Measurements from ENCODE around the gene ATF6B.

The ATF6B gene

DNA sequence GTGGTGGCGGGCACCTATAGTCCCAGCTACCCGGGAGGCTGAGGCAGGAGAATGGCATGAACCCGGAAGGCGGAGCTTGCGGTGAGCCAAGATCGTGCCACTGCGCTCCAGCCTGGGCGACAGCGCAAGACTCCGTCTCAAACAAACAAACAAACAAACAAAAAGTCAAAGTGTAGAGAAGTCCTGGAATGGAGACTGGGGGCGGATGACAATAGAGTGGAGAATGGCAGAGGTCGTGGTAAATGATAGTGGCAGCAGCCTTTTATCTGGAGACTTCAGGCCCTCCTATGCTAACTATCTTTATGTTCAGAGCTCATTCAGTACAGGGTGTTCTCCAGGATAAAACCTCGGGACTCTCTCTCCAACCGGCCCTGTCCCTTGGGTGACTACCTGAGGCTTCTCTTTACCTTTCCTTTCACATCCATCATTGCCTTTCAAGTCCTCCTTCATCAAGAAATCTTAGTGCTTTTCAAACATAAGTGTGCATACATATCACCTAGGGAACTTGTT lies 3.4 kb upstream of the ATF6B start:
- no peak for DNase-seq (ENCODE audit: low spot score)

DNA sequence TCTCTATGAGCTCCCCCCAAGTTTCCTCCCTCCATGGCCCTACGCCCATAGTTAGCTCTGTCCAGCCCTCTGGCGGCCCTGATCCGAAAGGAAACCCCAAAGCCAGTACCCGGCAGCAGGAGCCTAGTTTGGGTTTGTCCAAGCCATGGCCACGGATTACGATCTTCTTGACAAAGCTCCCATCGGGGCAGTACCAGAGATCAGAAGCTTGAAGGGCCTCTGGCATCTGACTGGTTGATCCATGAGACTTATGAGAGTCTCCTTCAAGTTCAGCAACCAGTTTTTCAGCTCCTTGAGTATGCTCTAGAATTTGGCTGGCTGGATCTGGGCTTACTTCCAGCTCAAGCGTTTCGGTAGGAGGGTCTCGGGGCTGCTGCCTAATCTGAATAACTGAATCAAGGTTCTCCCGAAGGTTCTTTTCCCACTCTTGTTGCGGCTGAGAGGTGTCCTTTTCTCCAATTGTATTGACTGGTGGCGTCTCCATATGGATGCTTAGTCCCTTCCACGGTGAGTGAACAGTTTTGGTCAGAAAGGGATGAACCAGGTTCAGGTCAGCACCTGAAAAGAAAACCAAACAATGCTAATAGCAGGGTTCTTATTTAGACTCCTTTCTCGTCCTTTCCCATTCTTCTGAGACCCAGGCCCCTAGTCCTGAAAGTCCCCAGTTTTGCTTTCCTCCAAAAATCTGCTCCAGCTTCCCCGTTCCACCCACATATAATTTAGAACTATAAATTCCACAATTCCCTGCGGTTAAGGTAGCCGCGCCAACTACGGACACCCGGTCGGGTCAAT lies 1.4 kb upstream of the ATF6B start:
- DNase-seq (ENCODE audit: low spot score) = no peak

- DNase-seq (ENCODE audit: low spot score) = no peak
Observed at GRCh38 chr6:32128751-32129296, 778 bp upstream of the ATF6B start.

- DNase-seq (ENCODE audit: low spot score) = no peak
Observed at GRCh38 chr6:32127409-32127716, 683 bp downstream of the ATF6B start.

DNA sequence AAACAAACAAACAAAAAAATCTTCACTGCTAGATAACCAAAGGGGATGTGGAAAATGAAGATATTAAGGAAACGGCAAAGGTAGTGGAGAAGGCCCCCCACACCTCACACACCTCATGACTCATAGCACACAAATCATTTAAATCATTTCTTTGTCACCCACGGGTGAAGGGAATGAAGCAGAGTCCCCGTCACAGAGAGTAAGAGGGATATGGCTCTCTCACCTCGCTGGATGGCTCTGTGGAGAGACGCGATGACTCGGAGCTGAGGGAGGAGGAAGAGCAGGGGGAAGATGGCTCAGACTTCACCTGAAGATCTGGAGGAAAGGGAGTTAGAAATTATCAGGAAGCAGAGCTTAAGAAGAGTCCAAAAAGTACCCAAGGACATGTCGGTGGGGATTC lies 1.2 kb downstream of the ATF6B start:
- no peak for DNase-seq (ENCODE audit: low spot score)

DNA sequence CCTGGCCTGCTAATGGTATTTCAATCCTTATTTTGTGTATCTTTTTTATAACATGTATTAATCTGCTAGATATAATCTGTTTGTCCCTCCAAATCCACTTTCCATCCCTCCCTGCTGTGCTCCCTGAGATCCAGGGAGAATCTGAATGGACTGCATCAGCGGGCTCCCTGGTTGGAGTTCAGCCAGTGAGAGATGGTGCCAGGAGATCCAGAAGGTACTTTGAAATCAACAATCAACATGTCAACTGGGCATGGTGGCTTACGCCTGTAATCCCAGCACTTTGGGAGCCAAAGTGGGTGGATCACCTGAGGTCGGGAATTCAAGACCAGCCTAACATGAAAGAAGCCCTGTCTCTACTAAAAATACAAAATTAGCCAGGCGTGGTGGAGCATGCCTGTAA lies 4.4 kb downstream of the ATF6B start:
- DNase-seq (ENCODE audit: low spot score) = no peak

- DNase-seq (ENCODE audit: low spot score) = no peak
Observed at GRCh38 chr6:32120573-32121059, 7.4 kb downstream of the ATF6B start.

DNA sequence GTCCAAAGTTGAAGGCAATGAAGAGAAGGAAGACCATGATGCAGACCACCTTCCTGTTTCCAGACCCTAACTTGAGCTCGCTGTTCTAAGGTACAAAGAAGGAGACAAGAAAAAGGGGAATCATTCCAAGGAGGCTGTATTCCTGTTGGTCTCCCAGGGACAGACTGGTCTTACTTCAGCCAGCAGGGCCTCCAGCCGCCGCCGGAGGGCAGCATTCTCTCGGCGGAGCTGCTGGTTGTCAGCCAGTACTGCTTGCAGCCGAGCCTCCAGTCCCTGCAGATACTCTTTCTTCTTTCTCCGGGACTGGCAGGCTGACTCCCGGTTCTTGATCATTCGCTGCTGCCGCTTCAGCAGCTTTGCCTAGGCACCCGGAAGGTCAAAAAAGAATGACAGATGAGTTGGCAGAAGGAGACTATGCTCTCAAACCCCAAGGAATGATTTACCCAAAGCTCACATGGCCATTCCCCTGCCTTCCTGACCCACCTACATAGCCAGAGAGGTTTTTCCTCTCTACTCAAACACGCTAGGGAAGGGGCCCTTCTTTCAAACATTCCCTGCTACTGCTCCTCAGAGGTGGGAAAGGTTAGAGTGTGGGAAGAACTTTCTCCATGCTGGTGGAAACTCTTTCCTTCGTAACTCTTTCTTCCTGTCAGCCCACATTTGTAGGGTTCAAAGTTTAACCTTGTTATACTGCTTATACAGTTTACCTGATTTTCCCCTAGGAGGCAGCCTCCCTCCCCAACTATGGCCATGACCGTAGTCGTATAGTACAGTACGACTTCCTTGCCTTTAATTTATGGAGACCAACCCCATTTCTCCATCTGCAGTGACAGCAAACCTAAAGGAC lies 9.0 kb downstream of the ATF6B start:
- DNase-seq (ENCODE audit: low spot score) = peak; percentile 81

- no peak for DNase-seq (ENCODE audit: low spot score)
Observed at GRCh38 chr6:32117461-32117860, 10.6 kb downstream of the ATF6B start.

DNA sequence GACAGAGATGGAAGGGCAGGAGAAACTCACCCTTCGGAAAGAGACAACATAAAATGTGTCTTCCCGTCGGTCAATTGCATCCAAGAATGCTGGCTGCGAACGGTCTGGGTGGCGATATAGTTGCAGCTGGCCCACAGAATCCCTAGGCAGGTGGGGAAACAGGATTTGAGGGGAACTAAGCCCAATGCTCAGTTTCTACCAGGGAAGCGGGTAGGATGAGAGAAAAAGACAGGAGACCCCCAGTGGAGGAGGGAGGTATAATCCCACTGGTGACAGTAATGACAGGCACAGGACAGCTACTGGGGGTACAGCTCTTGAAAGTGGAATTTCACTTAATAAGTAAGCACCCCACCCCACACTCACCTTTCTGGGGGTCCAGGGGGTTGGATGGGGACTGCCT lies 11.4 kb downstream of the ATF6B start:
- no peak for DNase-seq (ENCODE audit: low spot score)

GRCh38 chr6:32115623-32116022 lies 12.4 kb downstream of the ATF6B start:
- DNase-seq (ENCODE audit: low spot score) = no peak

DNA sequence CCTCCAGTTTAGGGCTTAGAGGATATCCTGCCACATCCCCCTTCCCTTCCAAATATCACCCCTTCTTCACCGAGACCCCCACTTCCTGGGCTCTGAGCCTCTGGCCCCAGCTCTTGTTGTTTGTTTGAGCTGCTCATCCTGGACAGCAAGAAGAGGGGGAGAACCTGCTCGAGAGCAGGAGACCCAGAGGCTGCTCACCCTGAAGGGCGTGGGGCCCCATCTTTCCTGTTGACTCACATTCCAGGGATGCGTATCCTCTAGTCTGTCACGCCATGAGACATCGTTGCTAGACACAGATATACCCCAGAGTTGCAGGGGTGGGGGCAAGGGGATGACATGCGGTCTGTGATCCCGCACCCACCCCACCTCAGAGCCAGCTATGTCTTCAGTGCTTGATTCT lies 13.2 kb downstream of the ATF6B start:
- no peak for DNase-seq (ENCODE audit: low spot score)

DNA sequence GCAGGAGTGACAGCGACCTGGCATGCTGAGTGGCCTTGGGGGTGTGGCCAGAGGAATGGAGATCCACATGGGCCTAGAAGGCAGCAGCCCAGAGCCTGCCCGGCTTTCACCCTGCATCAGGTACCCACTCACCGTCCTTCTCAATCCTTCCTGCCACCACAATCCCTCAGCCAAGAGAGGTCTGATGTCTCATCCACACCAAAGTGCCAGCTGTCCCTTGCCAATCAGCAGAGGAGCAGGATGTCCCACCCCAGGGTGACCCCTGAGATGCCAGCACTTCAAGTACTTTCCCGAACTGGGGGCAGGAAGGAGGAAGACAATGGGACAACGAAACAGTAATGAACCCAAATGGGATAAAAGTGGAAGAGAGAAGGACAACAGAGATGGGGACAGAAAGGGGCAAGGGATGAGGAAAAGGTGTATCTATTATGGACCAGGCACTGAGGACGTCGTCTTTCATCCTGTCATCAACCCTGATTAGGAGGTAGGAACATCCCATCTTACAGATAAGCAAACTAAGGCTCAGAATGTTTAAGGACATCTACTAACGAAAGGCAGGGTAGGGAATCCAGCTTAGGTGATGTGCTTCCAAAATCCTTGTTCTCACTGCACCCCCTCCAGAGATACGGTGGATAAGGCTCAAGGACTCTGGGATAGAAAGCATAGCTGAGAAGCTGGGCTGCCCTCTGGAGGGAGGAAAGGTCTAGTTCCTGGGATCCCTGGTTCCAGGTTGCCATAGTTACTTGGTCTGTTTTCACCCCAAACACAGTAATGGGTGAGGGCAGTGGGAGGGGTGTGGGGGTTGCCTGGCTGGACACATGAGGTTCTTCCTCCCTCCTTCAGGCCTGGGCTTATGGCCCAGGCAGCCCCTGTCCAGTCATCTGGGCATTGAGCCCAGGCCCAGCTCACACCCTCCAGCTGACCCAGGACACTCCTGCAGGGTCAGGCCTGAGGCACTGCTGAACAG lies 14.4 kb downstream of the ATF6B start:
- peak; percentile 90 for DNase-seq (ENCODE audit: low spot score)

- DNase-seq (ENCODE audit: low spot score) = no peak
Observed at GRCh38 chr6:32112431-32112980, 15.5 kb downstream of the ATF6B start.

GRCh38 chr6:32111424-32112066 lies 16.5 kb downstream of the ATF6B start:
- DNase-seq (ENCODE audit: low spot score) = no peak

GRCh38 chr6:32110632-32111031 lies 17.4 kb downstream of the ATF6B start:
- DNase-seq (ENCODE audit: low spot score) = no peak

DNA sequence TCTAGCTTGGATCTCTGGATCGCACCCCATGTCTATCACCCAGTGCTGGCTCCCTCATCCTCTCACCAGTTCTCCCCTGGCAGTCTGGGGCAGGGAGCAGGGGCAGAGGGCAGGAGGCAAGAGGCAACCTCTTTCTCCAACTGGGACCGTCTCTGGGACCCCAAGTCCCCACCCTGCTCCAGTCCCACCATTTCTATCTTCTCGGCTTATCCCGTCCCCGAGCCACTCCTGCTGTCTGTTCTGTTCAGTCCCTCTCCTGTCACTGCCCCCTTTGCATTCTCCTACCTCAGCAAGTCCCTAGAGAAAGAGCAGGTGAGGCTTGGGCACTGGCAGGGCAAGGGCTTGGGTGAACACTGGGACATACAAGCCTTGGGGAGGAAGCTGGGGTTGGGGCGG lies 18.3 kb downstream of the ATF6B start:
- no peak for DNase-seq (ENCODE audit: low spot score)

GRCh38 chr6:32109114-32109764 lies 18.8 kb downstream of the ATF6B start, which contains the start of gene TNXB:
Gene TNXB (minus strand): TSS chr6:32109338. CDS start chr6:32098198, 11,140 bp downstream.
- no peak for DNase-seq (ENCODE audit: low spot score)

- no peak for DNase-seq (ENCODE audit: low spot score)
Observed at GRCh38 chr6:32108727-32109113, 19.3 kb downstream of the ATF6B start.

DNA sequence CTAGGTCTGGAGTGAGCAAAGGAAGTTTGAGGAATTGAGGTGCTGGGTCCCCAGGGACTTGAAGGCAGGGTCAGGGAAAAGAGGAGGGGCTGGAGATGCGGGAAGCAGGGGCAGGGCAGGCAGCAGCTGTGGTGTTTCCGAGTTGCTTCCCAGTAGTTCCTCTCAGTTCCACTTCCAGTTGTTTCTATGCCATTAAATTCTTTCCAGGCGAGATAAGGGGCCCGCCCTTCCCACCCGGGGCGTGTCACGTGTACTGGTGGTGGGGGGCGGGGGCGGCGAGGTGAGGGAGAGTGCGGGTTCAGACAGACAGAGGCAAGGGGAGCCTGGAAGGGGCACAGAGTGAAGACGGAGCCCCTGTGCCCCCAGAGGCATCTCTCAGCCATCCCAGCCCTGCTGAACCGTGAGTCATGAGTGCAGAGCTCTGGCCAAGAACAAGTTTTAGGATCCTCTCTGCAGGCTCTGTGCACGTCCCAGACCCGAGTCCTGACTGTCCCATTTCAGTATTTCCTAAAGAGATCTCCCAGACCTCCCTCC lies 19.9 kb downstream of the ATF6B start:
- DNase-seq (ENCODE audit: low spot score) = peak; percentile 65

Data from AG08396 (cell line).